SK-N-MC (cell line): ENCODE results near the gene ASCC2.
"Not testable (repeated sequence)": the region's sequence is repeated elsewhere in the genome, so short reads cannot be mapped to it uniquely, and the experiment has no call there.

ENCODE experiments used
- DNase-seq: peaks from one replicate; pipeline ENCODE4 v3.0.0-alpha.2; 2011; ENCODE audit warnings: low read depth, low spot score
- H3K27ac ChIP-seq: fragments of 200-600 bp; sonication (generic); 2 replicates; pipeline ENCODE4 v1.5.1; 2016; ENCODE audit warnings: mixed run types
- H3K36me3 ChIP-seq: fragments of 200-600 bp; sonication (generic); 2 replicates; pipeline ENCODE4 v1.6.1; 2017; ENCODE audit warnings: antibody characterized with exemption, low read length, mixed read lengths; ENCODE audit not compliant: insufficient read depth
- H3K4me3 ChIP-seq: fragments of 200-600 bp; sonication (generic); 2 replicates; pipeline ENCODE4 v1.5.1; 2016
- H3K9ac ChIP-seq: fragments of 200-600 bp; sonication (generic); 2 replicates; pipeline ENCODE4 v1.8.0; 2017; ENCODE audit warnings: mixed run types, mixed read lengths; ENCODE audit not compliant: insufficient read length
- H3K9me3 ChIP-seq: fragments of 200-600 bp; sonication (generic); 2 replicates; pipeline ENCODE4 v1.6.1; 2017; ENCODE audit warnings: low read depth, mild to moderate bottlenecking, antibody characterized with exemption, low read length, moderate library complexity, mixed read lengths
- EZH2 ChIP-seq: fragments of 200-600 bp; sonication (generic); IDR thresholded peaks from one replicate; pipeline ENCODE4 v1.6.1; 2017; ENCODE audit warnings: antibody characterized with exemption
- FOXP2 ChIP-seq: optimal IDR thresholded peaks from 2 replicates; pipeline ENCODE3; 2011; ENCODE audit warnings: mild to moderate bottlenecking, moderate library complexity; ENCODE audit not compliant: insufficient read depth; ENCODE audit errors: extremely low read length, control extremely low read depth
- POLR2AphosphoS5 ChIP-seq: IDR thresholded peaks from 2 replicates; pipeline ENCODE4 v1.6.1; 2012; ENCODE audit warnings: mild to moderate bottlenecking, low read depth, low read length, borderline replicate concordance

Gene ASCC2

GRCh38 chr22:29756341-29756740 is 81.7 kb downstream of the ASCC2 start:
- DNase-seq: no peak
- Histone ChIP-seq H3K27ac (no peak overlapping the region), H3K36me3 (no peaks in the 10 kb centered on the region), H3K9ac (no peak overlapping the region), H3K4me3 (no peak overlapping the region), H3K9me3 (no peaks in the 10 kb centered on the region)
- TF ChIP-seq POLR2AphosphoS5 (no peak), EZH2 (no peak), FOXP2 (no peak)

- Histone ChIP-seq H3K9me3 (no peaks in the 10 kb centered on the region), H3K36me3 (no peaks in the 10 kb centered on the region), H3K9ac (no peak overlapping the region), H3K4me3 (no peak overlapping the region), H3K27ac (no peak overlapping the region)
- no peak for DNase-seq
- TF ChIP-seq EZH2 (no peak), FOXP2 (no peak), POLR2AphosphoS5 (no peak)
Observed at GRCh38 chr22:29755889-29756288, 82.2 kb downstream of the ASCC2 start.

GRCh38 chr22:29754658-29755395 is 83.2 kb downstream of the ASCC2 start:
- not testable (repeated sequence) for H3K27ac ChIP-seq, H3K9me3 ChIP-seq, H3K4me3 ChIP-seq, H3K36me3 ChIP-seq, H3K9ac ChIP-seq, DNase-seq

- Histone ChIP-seq H3K9me3 (no peaks in the 10 kb centered on the region), H3K36me3 (no peaks in the 10 kb centered on the region), H3K4me3 (no peak overlapping the region), H3K27ac (no peak overlapping the region), H3K9ac (no peak overlapping the region)
- TF ChIP-seq FOXP2 (no peak), POLR2AphosphoS5 (no peak), EZH2 (no peak)
- no peak for DNase-seq
Observed at GRCh38 chr22:29753808-29754657, 84.0 kb downstream of the ASCC2 start.

GRCh38 chr22:29751669-29752068 is 86.4 kb downstream of the ASCC2 start:
- no peak for DNase-seq
- no peak overlapping the region for H3K9ac ChIP-seq

GRCh38 chr22:29750559-29751538 is 87.2 kb downstream of the ASCC2 start:
- H3K9ac ChIP-seq: no peak overlapping the region
- TF ChIP-seq EZH2 (no peak), FOXP2 (no peak), POLR2AphosphoS5 (no peak)
- no peak for DNase-seq

More at GRCh38 chr22:29751669-29752068, 86.4 kb downstream of the ASCC2 start:
- no peak overlapping the region for H3K27ac ChIP-seq
- H3K36me3 ChIP-seq: no peaks in the 10 kb centered on the region
- H3K9me3 ChIP-seq: no peaks in the 10 kb centered on the region
- H3K4me3 ChIP-seq: no peak overlapping the region
- TF ChIP-seq FOXP2: no peak
- TF ChIP-seq POLR2AphosphoS5: no peak
- TF ChIP-seq EZH2: no peak

GRCh38 chr22:29750029-29750428 is 88.0 kb downstream of the ASCC2 start:
- H3K9me3 ChIP-seq: no peaks in the 10 kb centered on the region
- no peak overlapping the region for H3K4me3 ChIP-seq
- H3K9ac ChIP-seq: no peak overlapping the region
- no peak overlapping the region for H3K27ac ChIP-seq
- no peaks in the 10 kb centered on the region for H3K36me3 ChIP-seq
- no peak for DNase-seq
- TF ChIP-seq FOXP2 (no peak), EZH2 (no peak), POLR2AphosphoS5 (no peak)

More at GRCh38 chr22:29750559-29751538, 87.2 kb downstream of the ASCC2 start:
- H3K27ac ChIP-seq: no peak overlapping the region
- H3K36me3 ChIP-seq: no peaks in the 10 kb centered on the region
- no peak overlapping the region for H3K4me3 ChIP-seq
- H3K9me3 ChIP-seq: no peaks in the 10 kb centered on the region
